NCI-H2081 (cell line): Measurements from ENCODE around the gene SHLD1.

Experiments
- DNase-seq, 2 experiments: peaks; one replicate each; lab custom pipeline; 2025; lab: John Stamatoyannopoulos, UW

Gene SHLD1

DNA sequence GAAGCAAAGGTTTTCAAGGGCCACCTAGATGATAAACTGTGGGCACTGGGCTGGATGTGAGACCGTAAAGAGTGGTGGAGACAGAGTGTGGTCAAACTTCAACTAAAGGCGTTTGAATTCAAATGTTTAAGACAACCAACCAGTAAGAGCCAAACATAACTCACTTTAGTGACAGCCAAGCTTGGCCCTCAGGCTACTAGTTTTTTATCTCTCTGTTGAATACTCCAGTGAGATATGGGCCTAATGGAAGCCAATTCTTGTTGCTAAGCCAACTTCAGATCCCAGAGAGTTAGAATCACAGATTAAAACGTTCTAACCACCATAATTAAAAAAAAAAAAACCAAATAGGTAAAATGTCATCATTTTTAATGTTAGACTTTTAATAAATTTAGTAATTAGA, 142.9 kb downstream of the SHLD1 start:
- no peak for DNase-seq

DNA sequence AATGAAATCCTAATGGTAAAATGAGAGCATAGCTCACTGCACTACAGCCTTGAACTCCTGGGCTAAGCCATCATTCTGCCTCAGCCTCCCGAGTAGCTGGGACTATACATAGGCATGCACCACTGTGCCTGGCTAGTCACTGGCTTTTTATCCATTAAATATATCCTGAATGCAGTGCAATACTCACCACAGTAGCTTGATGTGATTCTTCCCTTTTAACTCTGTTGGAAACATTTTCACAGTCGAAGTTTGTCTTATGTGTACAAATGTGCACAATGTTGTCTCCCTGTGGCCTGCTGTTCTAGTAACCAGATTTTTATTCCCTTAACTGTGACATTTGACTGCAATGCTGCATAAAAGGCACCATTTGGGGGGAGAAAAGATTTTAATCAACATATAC, 143.4 kb downstream of the SHLD1 start:
- no peak for DNase-seq

DNA sequence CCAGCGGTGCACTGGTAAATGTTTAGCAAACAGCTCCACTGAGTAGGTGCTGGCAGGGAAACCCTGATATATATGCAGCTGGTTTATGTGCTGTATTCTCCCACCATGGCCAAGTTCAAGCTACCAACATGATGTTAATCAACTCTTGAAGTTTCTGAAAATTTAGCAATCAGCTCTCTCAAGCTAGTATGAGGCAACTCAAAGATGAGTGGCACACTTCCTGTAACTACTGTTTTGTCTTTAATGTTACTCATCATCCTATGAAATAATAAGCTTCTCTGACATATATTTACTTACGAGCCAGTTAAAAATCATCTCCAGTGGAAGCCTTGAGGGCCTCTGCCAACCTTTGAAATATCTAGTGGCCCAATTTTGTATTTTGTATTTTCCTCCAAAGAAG, 145.4 kb downstream of the SHLD1 start:
- DNase-seq: no peak

DNA sequence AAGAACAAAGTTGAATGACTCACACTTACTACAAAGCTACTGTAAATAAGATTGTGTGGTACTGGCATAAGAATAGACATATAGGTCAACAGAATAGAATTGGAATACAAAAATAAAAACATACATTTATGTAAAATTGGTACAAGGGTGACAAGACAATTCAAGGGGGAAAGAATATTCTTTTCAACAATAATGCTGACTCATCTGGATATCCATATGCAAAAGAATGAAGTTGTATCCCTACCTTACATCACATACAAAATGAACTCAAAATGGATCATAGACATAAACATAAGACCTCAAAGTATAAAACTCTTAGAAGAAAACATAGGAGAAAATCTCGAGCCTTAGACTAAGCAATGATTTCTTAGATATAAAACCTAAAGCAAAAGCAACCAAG, 149.2 kb downstream of the SHLD1 start:
- DNase-seq: no peak

DNA sequence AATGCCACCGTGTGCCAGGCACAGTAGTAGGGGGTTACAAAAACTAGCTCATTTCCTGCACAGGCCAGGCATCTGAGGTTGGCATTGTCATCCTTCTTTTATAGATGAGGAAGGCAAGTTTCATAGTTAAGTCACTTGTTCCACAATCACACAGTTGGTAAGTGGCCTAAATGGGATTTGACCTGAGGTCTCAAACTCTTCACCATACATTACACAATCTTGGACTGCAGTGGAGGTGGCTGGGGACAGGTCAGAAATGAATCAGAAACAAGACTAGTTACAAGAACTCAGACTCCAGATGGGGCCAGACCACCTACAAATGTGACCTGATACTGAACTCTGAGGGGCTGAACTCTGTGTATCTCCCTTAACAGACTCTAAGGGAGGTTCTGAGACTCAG, 150.7 kb downstream of the SHLD1 start:
- DNase-seq: no peak

DNA sequence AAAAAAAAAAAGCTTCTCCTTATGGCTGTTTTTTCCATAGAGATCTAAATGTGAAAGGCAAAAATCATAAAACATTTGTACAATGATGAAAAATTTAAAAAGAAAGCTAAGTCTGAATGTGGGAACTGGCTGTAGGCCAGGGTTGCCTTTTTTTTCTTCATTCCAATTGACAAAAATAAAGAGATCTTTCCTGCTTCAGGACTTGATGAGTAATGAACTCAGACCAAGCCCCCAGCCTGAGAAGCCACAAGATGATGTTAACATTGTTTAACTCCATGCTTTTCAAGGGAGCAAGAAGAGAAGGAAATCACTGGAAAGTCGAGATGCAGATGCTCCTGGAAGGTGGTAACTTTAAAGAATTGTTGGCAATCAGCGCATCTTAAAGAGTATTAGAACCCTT, 158.8 kb downstream of the SHLD1 start:
- DNase-seq: no peak

DNA sequence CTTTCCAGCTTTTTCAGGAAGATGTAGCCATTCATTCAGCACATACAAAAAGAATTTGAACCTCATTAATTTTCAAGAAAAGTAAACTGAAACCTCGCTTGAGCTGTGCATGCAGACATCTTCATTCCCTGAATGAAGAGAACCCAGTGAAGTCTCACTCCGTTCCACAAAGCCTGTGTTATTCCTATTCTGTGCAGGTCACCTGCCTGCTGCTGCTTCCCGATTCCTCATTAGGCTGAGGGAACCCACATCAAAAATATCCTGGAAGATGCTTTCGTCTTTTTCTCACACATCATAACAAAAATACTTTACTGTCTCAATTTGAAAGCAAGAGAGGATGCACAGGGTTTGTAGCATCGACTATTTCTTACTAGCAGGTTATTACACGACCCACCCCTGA, 160.0 kb downstream of the SHLD1 start:
- DNase-seq: no peak

DNA sequence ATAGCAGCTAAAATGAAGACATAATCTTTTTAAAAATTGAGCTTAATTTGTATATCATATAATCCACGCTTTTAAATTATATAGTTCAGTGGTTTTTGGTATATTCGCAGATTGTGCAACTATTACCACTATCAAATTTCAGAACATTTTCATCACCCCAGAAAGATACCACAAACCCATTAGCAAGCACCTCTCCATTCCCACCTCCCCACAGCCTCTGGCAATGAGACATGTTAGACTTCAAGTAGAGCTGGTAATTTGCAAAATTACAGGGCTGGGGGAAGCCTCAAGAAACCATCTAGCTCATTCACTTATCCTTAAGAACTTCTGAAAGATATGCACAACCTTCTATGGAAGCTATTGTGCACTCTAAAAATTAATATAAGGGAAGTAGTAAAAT, 163.0 kb downstream of the SHLD1 start:
- no peak for DNase-seq
